ENCODE measurements around the gene PARD3.

PARD3 gene

DNA sequence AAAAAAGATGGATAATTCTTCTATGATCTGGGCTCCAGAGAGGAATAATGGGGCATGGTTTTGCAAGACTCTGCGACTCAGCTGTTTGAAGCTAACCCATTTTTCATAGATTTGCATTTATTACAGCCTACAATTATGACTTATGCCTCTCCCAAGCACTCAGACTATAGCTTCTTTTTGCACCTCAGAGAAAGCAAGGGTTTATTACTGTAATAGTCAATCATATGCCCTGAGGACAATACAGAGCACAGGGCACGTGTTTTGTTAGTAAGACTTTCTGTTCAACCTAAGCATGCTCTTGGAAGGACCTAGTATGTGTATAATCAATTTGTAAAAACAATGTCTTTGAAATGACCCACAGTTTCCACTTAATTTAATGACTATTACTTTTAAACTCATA, 221.2 kb downstream of the PARD3 start:
- H3K79me1 ChIP-seq (ENCODE audit: low read length): no peaks in the 10 kb centered on the region
- no peak overlapping the region for H3K4me2 ChIP-seq (ENCODE audit: low read length)
- WGBS (ENCODE audit: extremely low coverage, insufficient coverage, insufficient read length): no CpG with 5 or more reads among the region's 2 CpGs
- H2BK5ac ChIP-seq (ENCODE audit: low read depth, low read length, poor library complexity): no peak overlapping the region
- H3K27ac ChIP-seq (ENCODE audit: low read depth, low read length): no peak overlapping the region
- no peak for DNase-seq
- H3K9me3 ChIP-seq (ENCODE audit: insufficient read depth, low read depth, low read length): no peaks in the 10 kb centered on the region
- no peak overlapping the region for H3K18ac ChIP-seq (ENCODE audit: low read length)
- no peak overlapping the region for H2BK120ac ChIP-seq (ENCODE audit: insufficient read depth, low read length, poor library complexity)
- H4K8ac ChIP-seq (ENCODE audit: low read depth, low read length): no peak overlapping the region
- no peak overlapping the region for H3K4ac ChIP-seq (ENCODE audit: low read depth, low read length)
- H3K23ac ChIP-seq (ENCODE audit: low read length): no peak overlapping the region
- no peaks in the 10 kb centered on the region for H3K27me3 ChIP-seq (ENCODE audit: insufficient read depth, low read length)
- no peak overlapping the region for H2AFZ ChIP-seq (ENCODE audit: insufficient read depth, low read length, poor library complexity)
- no peak overlapping the region for H3K9ac ChIP-seq (ENCODE audit: low read length)
- no peak overlapping the region for H4K91ac ChIP-seq (ENCODE audit: low read depth, low read length)
- H3K14ac ChIP-seq (ENCODE audit: low read length): no peak overlapping the region
- no peak overlapping the region for H2BK12ac ChIP-seq (ENCODE audit: low read length)
- H2AK5ac ChIP-seq (ENCODE audit: low read length): no peak overlapping the region
- no peak overlapping the region for H4K12ac ChIP-seq (ENCODE audit: low read depth, low read length)
- no peaks in the 10 kb centered on the region for H3K4me1 ChIP-seq (ENCODE audit: control insufficient read depth in 1 of 2, insufficient read depth in 2 of 2, low read length in 2 of 2)
- H3K4me3 ChIP-seq (ENCODE audit: low read depth, low read length): no peak overlapping the region
- no peaks in the 10 kb centered on the region for H3K36me3 ChIP-seq (ENCODE audit: control insufficient read depth in 1 of 2, insufficient read depth in 2 of 2, low read length in 2 of 2)
- H3K79me2 ChIP-seq (ENCODE audit: control insufficient read depth, insufficient read depth, low read length, poor library complexity): no peaks in the 10 kb centered on the region

DNA sequence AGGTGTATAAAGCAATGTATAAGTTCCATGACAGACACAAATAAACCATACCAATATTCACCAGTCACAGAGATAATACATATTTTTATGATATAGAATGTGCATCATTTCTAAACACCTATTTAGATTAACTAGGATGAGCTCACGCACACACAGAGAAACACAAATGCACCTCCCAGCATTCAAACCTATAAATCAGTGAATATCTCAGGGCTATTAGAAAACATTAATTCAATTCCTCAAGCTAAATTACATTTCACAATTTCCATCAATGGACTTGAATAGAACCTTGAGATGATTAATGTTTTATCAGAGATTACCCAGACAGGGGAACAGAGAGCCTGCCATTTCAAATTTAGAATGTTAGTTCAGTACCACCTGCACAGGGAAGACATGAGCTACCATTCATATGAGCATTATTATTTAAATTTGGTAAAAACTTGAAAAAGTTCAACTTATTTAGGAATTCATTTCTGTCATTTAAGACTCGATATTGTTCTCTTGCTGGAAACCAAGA, 221.7 kb downstream of the PARD3 start:
- H3K27ac ChIP-seq (ENCODE audit: low read depth, low read length): no peak overlapping the region
- no peak overlapping the region for H2AK5ac ChIP-seq (ENCODE audit: low read length)
- no peak overlapping the region for H4K8ac ChIP-seq (ENCODE audit: low read depth, low read length)
- H3K14ac ChIP-seq (ENCODE audit: low read length): no peak overlapping the region
- no peak overlapping the region for H3K4ac ChIP-seq (ENCODE audit: low read depth, low read length)
- H4K91ac ChIP-seq (ENCODE audit: low read depth, low read length): no peak overlapping the region
- H2AFZ ChIP-seq (ENCODE audit: insufficient read depth, low read length, poor library complexity): no peak overlapping the region
- H3K36me3 ChIP-seq (ENCODE audit: control insufficient read depth in 1 of 2, insufficient read depth in 2 of 2, low read length in 2 of 2): no peaks in the 10 kb centered on the region
- H2BK120ac ChIP-seq (ENCODE audit: insufficient read depth, low read length, poor library complexity): no peak overlapping the region
- DNase-seq: no peak
- H3K23ac ChIP-seq (ENCODE audit: low read length): no peak overlapping the region
- no peaks in the 10 kb centered on the region for H3K27me3 ChIP-seq (ENCODE audit: insufficient read depth, low read length)
- WGBS (ENCODE audit: extremely low coverage, insufficient coverage, insufficient read length): no CpG with 5 or more reads among the region's 2 CpGs
- no peaks in the 10 kb centered on the region for H3K79me1 ChIP-seq (ENCODE audit: low read length)
- no peak overlapping the region for H3K4me3 ChIP-seq (ENCODE audit: low read depth, low read length)
- no peaks in the 10 kb centered on the region for H3K79me2 ChIP-seq (ENCODE audit: control insufficient read depth, insufficient read depth, low read length, poor library complexity)
- peaks cover 2% of the 10 kb centered on the region in 2 experiments for H3K4me1 ChIP-seq (ENCODE audit: control insufficient read depth in 1 of 2, insufficient read depth in 2 of 2, low read length in 2 of 2)
- no peak overlapping the region for H2BK5ac ChIP-seq (ENCODE audit: low read depth, low read length, poor library complexity)
- no peaks in the 10 kb centered on the region for H3K9me3 ChIP-seq (ENCODE audit: insufficient read depth, low read depth, low read length)
- H3K4me2 ChIP-seq (ENCODE audit: low read length): no peak overlapping the region
- no peak overlapping the region for H3K18ac ChIP-seq (ENCODE audit: low read length)
- no peak overlapping the region for H3K9ac ChIP-seq (ENCODE audit: low read length)
- H2BK12ac ChIP-seq (ENCODE audit: low read length): no peak overlapping the region
- no peak overlapping the region for H4K12ac ChIP-seq (ENCODE audit: low read depth, low read length)

DNA sequence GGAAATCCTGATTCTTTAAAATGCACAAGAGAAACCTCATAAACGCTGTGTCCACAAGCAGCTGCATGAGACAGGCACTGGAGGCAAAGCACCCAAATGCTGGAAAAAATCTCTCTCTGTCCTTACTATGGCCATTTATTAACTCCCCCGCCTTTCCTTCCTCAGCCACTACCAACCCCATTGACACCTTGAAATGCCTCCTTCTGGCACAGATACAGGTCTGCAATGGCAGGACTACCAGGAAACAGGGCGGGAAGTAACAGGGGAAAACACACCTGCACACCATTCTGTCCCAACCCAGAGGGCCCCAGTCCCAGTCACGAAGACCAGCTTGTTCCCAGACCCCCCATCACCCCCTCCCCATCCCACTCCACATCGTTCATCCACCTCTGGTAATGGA, 224.3 kb downstream of the PARD3 start:
- Histone ChIP-seq H3K4ac (ENCODE audit: low read depth, low read length) (no peak overlapping the region), H4K12ac (ENCODE audit: low read depth, low read length) (no peak overlapping the region), H3K14ac (ENCODE audit: low read length) (no peak overlapping the region), H3K18ac (ENCODE audit: low read length) (no peak overlapping the region), H2AK5ac (ENCODE audit: low read length) (no peak overlapping the region), H3K4me1 (ENCODE audit: control insufficient read depth in 1 of 2, insufficient read depth in 2 of 2, low read length in 2 of 2) (peaks cover 2 to 3% of the 10 kb centered on the region in 2 experiments), H3K4me2 (ENCODE audit: low read length) (no peak overlapping the region), H3K9ac (ENCODE audit: low read length) (no peak overlapping the region), H3K27me3 (ENCODE audit: insufficient read depth, low read length) (no peaks in the 10 kb centered on the region), H4K91ac (ENCODE audit: low read depth, low read length) (no peak overlapping the region), H3K79me2 (ENCODE audit: control insufficient read depth, insufficient read depth, low read length, poor library complexity) (no peaks in the 10 kb centered on the region), H3K9me3 (ENCODE audit: insufficient read depth, low read depth, low read length) (no peaks in the 10 kb centered on the region), H2BK5ac (ENCODE audit: low read depth, low read length, poor library complexity) (no peak overlapping the region), H2BK12ac (ENCODE audit: low read length) (no peak overlapping the region), H3K4me3 (ENCODE audit: low read depth, low read length) (no peak overlapping the region), H3K27ac (ENCODE audit: low read depth, low read length) (no peak overlapping the region), H3K23ac (ENCODE audit: low read length) (no peak overlapping the region), H2BK120ac (ENCODE audit: insufficient read depth, low read length, poor library complexity) (no peak overlapping the region), H3K36me3 (ENCODE audit: control insufficient read depth in 1 of 2, insufficient read depth in 2 of 2, low read length in 2 of 2) (no peaks in the 10 kb centered on the region), H2AFZ (ENCODE audit: insufficient read depth, low read length, poor library complexity) (no peak overlapping the region), H4K8ac (ENCODE audit: low read depth, low read length) (no peak overlapping the region), H3K79me1 (ENCODE audit: low read length) (no peaks in the 10 kb centered on the region)
- no peak for DNase-seq
- WGBS (ENCODE audit: extremely low coverage, insufficient coverage, insufficient read length): no CpG with 5 or more reads among the region's 5 CpGs

DNA sequence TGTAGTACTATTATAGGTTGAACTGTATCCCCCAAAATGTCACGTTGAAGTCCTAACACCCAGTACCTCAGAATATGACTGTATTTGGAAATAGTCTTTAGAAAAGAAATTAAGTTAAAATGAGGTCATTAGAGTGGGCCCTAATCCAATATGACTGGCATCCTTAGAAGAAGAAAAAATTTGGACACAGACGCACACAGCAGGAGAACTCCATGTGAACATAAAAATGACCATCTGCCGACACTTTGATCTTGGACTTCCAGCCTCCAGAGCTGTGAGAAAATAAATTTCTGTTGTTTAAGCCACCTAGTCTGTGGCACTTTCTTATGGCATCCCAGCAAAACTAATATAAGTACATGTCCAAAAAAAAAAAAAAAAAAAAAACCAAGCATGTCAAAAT, 225.8 kb downstream of the PARD3 start:
- no peak overlapping the region for H3K4me3 ChIP-seq (ENCODE audit: low read depth, low read length)
- no CpG with 5 or more reads among the region's 3 CpGs for WGBS (ENCODE audit: extremely low coverage, insufficient coverage, insufficient read length)
- H3K18ac ChIP-seq (ENCODE audit: low read length): no peak overlapping the region
- no peak for DNase-seq
- H3K14ac ChIP-seq (ENCODE audit: low read length): no peak overlapping the region
- H3K27ac ChIP-seq (ENCODE audit: low read depth, low read length): no peak overlapping the region
- no peaks in the 10 kb centered on the region for H3K36me3 ChIP-seq (ENCODE audit: control insufficient read depth in 1 of 2, insufficient read depth in 2 of 2, low read length in 2 of 2)
- no peak overlapping the region for H2BK120ac ChIP-seq (ENCODE audit: insufficient read depth, low read length, poor library complexity)
- no peak overlapping the region for H2BK5ac ChIP-seq (ENCODE audit: low read depth, low read length, poor library complexity)
- H3K9me3 ChIP-seq (ENCODE audit: insufficient read depth, low read depth, low read length): no peaks in the 10 kb centered on the region
- no peak overlapping the region for H2BK12ac ChIP-seq (ENCODE audit: low read length)
- no peaks in the 10 kb centered on the region for H3K27me3 ChIP-seq (ENCODE audit: insufficient read depth, low read length)
- H3K9ac ChIP-seq (ENCODE audit: low read length): no peak overlapping the region
- no peak overlapping the region for H2AFZ ChIP-seq (ENCODE audit: insufficient read depth, low read length, poor library complexity)
- H3K4me1 ChIP-seq (ENCODE audit: control insufficient read depth in 1 of 2, insufficient read depth in 2 of 2, low read length in 2 of 2): peaks cover 2 to 3% of the 10 kb centered on the region in 2 experiments
- H3K4ac ChIP-seq (ENCODE audit: low read depth, low read length): no peak overlapping the region
- H3K4me2 ChIP-seq (ENCODE audit: low read length): no peak overlapping the region
- no peaks in the 10 kb centered on the region for H3K79me2 ChIP-seq (ENCODE audit: control insufficient read depth, insufficient read depth, low read length, poor library complexity)
- H4K8ac ChIP-seq (ENCODE audit: low read depth, low read length): no peak overlapping the region
- no peaks in the 10 kb centered on the region for H3K79me1 ChIP-seq (ENCODE audit: low read length)
- no peak overlapping the region for H4K12ac ChIP-seq (ENCODE audit: low read depth, low read length)
- no peak overlapping the region for H3K23ac ChIP-seq (ENCODE audit: low read length)
- H2AK5ac ChIP-seq (ENCODE audit: low read length): no peak overlapping the region
- no peak overlapping the region for H4K91ac ChIP-seq (ENCODE audit: low read depth, low read length)

All from trophoblast cell (in vitro differentiated cells and primary cell).